ENCODE measurements around the gene SLC44A4.
"Not testable (repeated sequence)": the region's sequence is repeated elsewhere in the genome, so short reads cannot be mapped to it uniquely, and the experiment has no call there.

- TF ChIP-seq BCL11A (IDR thresholded peaks at IDR 0.05; ENCODE audit: low read depth in 2 of 2, low read length in 2 of 2); CTCF (IDR thresholded peaks at IDR 0.05; ENCODE audit: control extremely low read depth in 1 of 3, insufficient read depth in 1 of 3, low read depth in 1 of 3, low read length in 3 of 3); PHF8 (conservative IDR thresholded peaks at IDR 0.05; ENCODE audit: low read depth, low read length); SRF (IDR thresholded peaks at IDR 0.05; ENCODE audit: low read depth, low read length); HDAC2 (IDR thresholded peaks at IDR 0.05; ENCODE audit: borderline replicate concordance in 1 of 2, low read depth in 2 of 2, low read length in 2 of 2); SIN3A (conservative IDR thresholded peaks at IDR 0.05 in 1 of 2, IDR thresholded peaks at IDR 0.05 in 1 of 2; ENCODE audit: low read depth in 1 of 2, low read length in 2 of 2); YY1 (IDR thresholded peaks at IDR 0.05; ENCODE audit: low read depth, low read length); USF2 (IDR thresholded peaks at IDR 0.05; ENCODE audit: low read length); POLR2AphosphoS5 (IDR thresholded peaks at IDR 0.05; ENCODE audit: low read depth, low read length); EZH2 (IDR thresholded peaks at IDR 0.05; ENCODE audit: low read depth, low read length, severe bottlenecking); POLR2A (IDR thresholded peaks at IDR 0.05; ENCODE audit: control extremely low read depth in 1 of 2, low read depth in 2 of 2, low read length in 2 of 2); RFX5 (IDR thresholded peaks at IDR 0.05; ENCODE audit: borderline replicate concordance, low read depth, low read length); SP4 (IDR thresholded peaks at IDR 0.05; ENCODE audit: low read length); SUZ12 (IDR thresholded peaks at IDR 0.05; ENCODE audit: low read length): not testable (repeated sequence)
Measured at GRCh38 chr6:31906727-31907126, 27.9 kb upstream of the SLC44A4 start.

All from H1 (cell line).